HG03025 (cell line): ENCODE data around the gene CCDC88C.

Experiments used
- ATAC-seq: cut with Tn5 transposase; IDR thresholded peaks from one replicate; pipeline ENCODE4 v1.9.1; 2021; ENCODE audit warnings: mild to moderate bottlenecking, moderate library complexity; ENCODE audit not compliant: unreplicated experiment, low FRiP score

CCDC88C gene

GRCh38 chr14:91297081-91297711 is 120.4 kb downstream of the CCDC88C start:
- ATAC-seq, result no peak

GRCh38 chr14:91295851-91296796 is 121.5 kb downstream of the CCDC88C start:
- ATAC-seq, result no peak

GRCh38 chr14:91295276-91295845 is 122.3 kb downstream of the CCDC88C start:
- ATAC-seq, result no peak

- no peak for ATAC-seq
Observed at GRCh38 chr14:91294153-91294552, 123.5 kb downstream of the CCDC88C start.

GRCh38 chr14:91293281-91293680 is 124.3 kb downstream of the CCDC88C start:
- no peak for ATAC-seq

- ATAC-seq, result no peak
Observed at GRCh38 chr14:91292491-91292890, 125.1 kb downstream of the CCDC88C start.

- ATAC-seq, result no peak
Observed at GRCh38 chr14:91291786-91292405, 125.7 kb downstream of the CCDC88C start.

GRCh38 chr14:91290986-91291385 is 126.6 kb downstream of the CCDC88C start:
- ATAC-seq, result no peak

GRCh38 chr14:91289464-91289863 is 128.2 kb downstream of the CCDC88C start:
- no peak for ATAC-seq

- no peak for ATAC-seq
Observed at GRCh38 chr14:91288876-91289275, 128.7 kb downstream of the CCDC88C start.

GRCh38 chr14:91286530-91286937 is 131.1 kb downstream of the CCDC88C start:
- ATAC-seq, result no peak

GRCh38 chr14:91284791-91285548 is 132.7 kb downstream of the CCDC88C start:
- ATAC-seq, result no peak

- no peak for ATAC-seq
Observed at GRCh38 chr14:91284146-91284790, 133.4 kb downstream of the CCDC88C start.

GRCh38 chr14:91283666-91284065 is 134.0 kb downstream of the CCDC88C start:
- no peak for ATAC-seq

GRCh38 chr14:91282954-91283645 is 134.5 kb downstream of the CCDC88C start:
- ATAC-seq, result no peak

GRCh38 chr14:91281346-91281745 is 136.3 kb downstream of the CCDC88C start:
- ATAC-seq, result no peak

GRCh38 chr14:91280129-91280528 is 137.5 kb downstream of the CCDC88C start:
- no peak for ATAC-seq

- ATAC-seq, result no peak
Observed at GRCh38 chr14:91279354-91279753, 138.3 kb downstream of the CCDC88C start.

GRCh38 chr14:91278383-91278715 is 139.3 kb downstream of the CCDC88C start:
- no peak for ATAC-seq
